Ovary (tissue), 9 donors: ENCODE data around the gene GOLGA6A. TPM values are rescaled to one million over a fixed set of nuclear protein-coding genes. Genes with fewer than 3 reads are reported as not detected.
"Not testable (repeated sequence)": the region's sequence is repeated elsewhere in the genome, so short reads cannot be mapped to it uniquely, and the experiment has no call there.

Experiments used
- DNase-seq, 5 donors: peaks; one replicate each; pipeline ENCODE4 v3.0.0-alpha.2; 2019 to 2020
- H3K27ac ChIP-seq, 2 donors: fragments of 200-600 bp; one replicate each; pipeline versions ENCODE4 v1.5.1 to v1.8.0; 2019 to 2022
- H3K27me3 ChIP-seq: fragments of 200-600 bp; one replicate; pipeline ENCODE4 v1.8.0; 2022
- H3K36me3 ChIP-seq: fragments of 200-600 bp; sonication (generic); one replicate; pipeline ENCODE4 v1.5.1; 2019
- H3K4me1 ChIP-seq: one replicate; pipeline ENCODE4 v1.8.1; 2013; ENCODE audit warnings: mild to moderate bottlenecking, moderate library complexity; ENCODE audit not compliant: insufficient read depth
- H3K4me3 ChIP-seq: fragments of 200-600 bp; sonication (generic); one replicate; pipeline ENCODE4 v1.5.1; 2017
- H3K9me3 ChIP-seq, 2 donors: fragments of 200-600 bp in 1 of 2; sonication (generic) in 1 of 2; one replicate each; pipeline versions ENCODE4 v1.5.1 to v1.8.1; 2013 to 2019; ENCODE audit warnings: mild to moderate bottlenecking in 1 of 2, moderate library complexity in 1 of 2
- EP300 ChIP-seq: sonication (generic); formaldehyde crosslinking; IDR thresholded peaks from one replicate; pipeline ENCODE4 v1.6.1; 2017; ENCODE audit warnings: antibody characterized with exemption
- POLR2A ChIP-seq: fragments of 450-650 bp; IDR thresholded peaks from one replicate; pipeline ENCODE4 v1.6.1; 2017; ENCODE audit warnings: antibody characterized with exemption, mild to moderate bottlenecking, moderate library complexity
- WGBS, 3 donors: extraction: QIAGEN DNeasy Blood & Tissue Kit in 1 of 3; methylation state at CpG; one replicate each; pipeline versions ENCODE4 v1.1.5 to v1.1.7; 2013 to 2017; 5-methylcytosine and 5-hydroxymethylcytosine counted together
- intact Hi-C, 4 donors: fragments of 100-400 bp; cut with DNase I; formaldehyde crosslinking; loops; one replicate each; pipeline versions ENCODE4 v1.11.0 to v1.15.1; 2022 to 2023
- polyA plus RNA-seq, 2 donors: library from polyadenylated mRNA; stranded (reverse); fragments of 200-250 nt in 1 of 2; fragments of 350-450 nt in 1 of 2; fragmentation: Illumina TruSeq in 1 of 2; extraction: RNeasy Lipid Tissue Mini Kit (QIAGEN cat#74804) in 1 of 2; gene quantifications; one replicate each; pipeline ENCODE4 v1.2.3, GENCODE V29; 2013 to 2014
- total RNA-seq, 7 donors: library from RNA; depleted of rRNA in 2 of 7; stranded (reverse); fragments of >200 nt in 2 of 7; fragmentation: NEBNext Ultra II Directional in 3 of 7; extraction: Animal tissue kit (Norgen Biotek cat#: 25700) in 3 of 7; gene quantifications; one replicate each; pipeline versions ENCODE4 v1.1.0 to v1.2.4, GENCODE V29; 2016 to 2023
- TF ChIP-seq, protein P1 (sequence below), 3 donors: fragments of 450-650 bp in 2 of 3; fragments of 200-600 bp in 1 of 3; IDR thresholded peaks; one replicate each; pipeline versions ENCODE4 v1.5.1 to v1.8.0; 2016 to 2022; ENCODE audit warnings: antibody characterized with exemption in 3 of 3, mild to moderate bottlenecking in 1 of 3
- donor health status: DM: no; HTN: no; CAD: no; lungs with moderate emphysema.
- donor health status: DM: no; HTN: no; CAD: no.
- donor health status: Bipolar disorder and iron deficiency.
- donor health status: DM: yes; HTN: yes; CAD: no.
- donor health status: DM: no; HTN: no; CAD: no.
- donor health status: DM: yes; HTN: yes; CAD: no.

GOLGA6A gene
- total and polyA plus RNA-seq, 9 donors = 0.04 to 0.48 (median 0.37) TPM; not detected in 6

DNA sequence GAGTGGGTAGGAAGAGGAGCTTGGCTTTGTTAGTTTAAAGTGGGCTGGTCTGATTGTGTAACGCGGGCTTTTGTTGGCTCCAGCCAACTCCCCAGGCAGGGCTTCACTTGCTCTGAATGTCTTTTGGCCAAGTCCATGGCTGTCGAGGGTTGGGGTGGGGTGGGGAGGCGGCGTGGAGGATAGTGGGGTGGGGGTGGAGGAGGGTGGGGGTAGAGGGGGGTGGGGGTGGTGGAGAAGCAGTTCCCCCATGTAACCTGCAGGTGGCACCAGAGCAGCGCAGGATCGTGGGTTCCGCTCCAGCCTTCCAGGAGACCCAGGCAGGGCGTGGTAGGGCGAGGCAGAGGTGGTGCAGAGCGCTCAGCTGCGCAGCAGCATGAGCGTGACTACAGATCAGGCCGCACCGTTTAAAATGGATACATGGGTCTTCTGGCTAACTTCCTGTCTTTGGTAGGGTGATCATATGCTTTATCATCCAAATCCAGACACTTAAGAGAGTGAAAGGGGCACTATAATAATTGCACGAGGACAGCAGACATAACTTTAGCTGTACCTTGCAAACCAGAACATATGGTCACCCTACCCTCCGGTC is 28.3 kb downstream of the GOLGA6A start:
- WGBS, 3 donors = 2 to 9% (median 3%) methylated on average over 17 of the region's 17 CpGs
- H3K27me3 ChIP-seq = no peaks in the 10 kb centered on the region
- no peak for TF ChIP-seq POLR2A
- TF ChIP-seq, protein P1, sequence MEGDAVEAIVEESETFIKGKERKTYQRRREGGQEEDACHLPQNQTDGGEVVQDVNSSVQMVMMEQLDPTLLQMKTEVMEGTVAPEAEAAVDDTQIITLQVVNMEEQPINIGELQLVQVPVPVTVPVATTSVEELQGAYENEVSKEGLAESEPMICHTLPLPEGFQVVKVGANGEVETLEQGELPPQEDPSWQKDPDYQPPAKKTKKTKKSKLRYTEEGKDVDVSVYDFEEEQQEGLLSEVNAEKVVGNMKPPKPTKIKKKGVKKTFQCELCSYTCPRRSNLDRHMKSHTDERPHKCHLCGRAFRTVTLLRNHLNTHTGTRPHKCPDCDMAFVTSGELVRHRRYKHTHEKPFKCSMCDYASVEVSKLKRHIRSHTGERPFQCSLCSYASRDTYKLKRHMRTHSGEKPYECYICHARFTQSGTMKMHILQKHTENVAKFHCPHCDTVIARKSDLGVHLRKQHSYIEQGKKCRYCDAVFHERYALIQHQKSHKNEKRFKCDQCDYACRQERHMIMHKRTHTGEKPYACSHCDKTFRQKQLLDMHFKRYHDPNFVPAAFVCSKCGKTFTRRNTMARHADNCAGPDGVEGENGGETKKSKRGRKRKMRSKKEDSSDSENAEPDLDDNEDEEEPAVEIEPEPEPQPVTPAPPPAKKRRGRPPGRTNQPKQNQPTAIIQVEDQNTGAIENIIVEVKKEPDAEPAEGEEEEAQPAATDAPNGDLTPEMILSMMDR (IDR thresholded peaks at IDR 0.05) = peak in 2 of 3 donors; percentile 18 to 39
- peak; percentile 78 to 85 (median 81) for DNase-seq
- H3K9me3 ChIP-seq = no peaks in the 10 kb centered on the region
- intact Hi-C loops = loop anchor here in 2 of 4 donors (5.0 to 10.0 kb wide), 3 partner anchors 71 to 268 kb away; no protein-coding TSS in a partner anchor
- peaks cover 17% of the 10 kb centered on the region for H3K4me1 ChIP-seq
- no peaks in the 10 kb centered on the region for H3K36me3 ChIP-seq
- no peak overlapping the region for H3K27ac ChIP-seq
- H3K4me3 ChIP-seq = no peak overlapping the region

DNA sequence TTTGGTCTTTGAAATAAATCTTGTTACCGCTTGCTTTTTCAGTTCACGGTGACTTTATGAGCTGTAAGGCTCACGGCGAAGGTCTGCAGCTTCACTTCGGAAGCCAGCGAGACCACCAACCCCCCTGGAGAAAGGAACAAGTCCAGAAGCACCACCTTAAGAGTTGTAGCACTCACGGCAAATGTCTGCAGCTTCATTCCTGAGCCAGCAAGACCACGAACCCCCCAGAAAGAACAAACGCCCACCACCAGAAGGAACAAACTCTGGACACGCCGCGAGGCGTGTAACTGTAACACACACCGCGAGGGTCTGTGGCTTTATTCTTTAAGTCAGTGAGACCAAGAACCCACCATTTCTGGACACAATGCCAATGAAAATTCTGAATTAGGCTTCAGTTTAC is 28.8 kb downstream of the GOLGA6A start:
- Histone ChIP-seq H3K4me1 (peaks cover 17% of the 10 kb centered on the region), H3K27ac (no peak overlapping the region), H3K36me3 (no peaks in the 10 kb centered on the region), H3K27me3 (no peaks in the 10 kb centered on the region), H3K4me3 (no peak overlapping the region), H3K9me3 (no peaks in the 10 kb centered on the region)
- no peak for DNase-seq
- TF ChIP-seq EP300 = no peak
- TF ChIP-seq POLR2A = no peak
- TF ChIP-seq, protein P1 (IDR thresholded peaks at IDR 0.05) = no peak
- WGBS, 3 donors = 63 to 75% (median 68%) methylated on average over 15 of the region's 15 CpGs
- intact Hi-C loops = loop anchor here in 2 of 4 donors (5.0 to 10.0 kb wide), 3 partner anchors 71 to 269 kb away; no protein-coding TSS in a partner anchor

DNA sequence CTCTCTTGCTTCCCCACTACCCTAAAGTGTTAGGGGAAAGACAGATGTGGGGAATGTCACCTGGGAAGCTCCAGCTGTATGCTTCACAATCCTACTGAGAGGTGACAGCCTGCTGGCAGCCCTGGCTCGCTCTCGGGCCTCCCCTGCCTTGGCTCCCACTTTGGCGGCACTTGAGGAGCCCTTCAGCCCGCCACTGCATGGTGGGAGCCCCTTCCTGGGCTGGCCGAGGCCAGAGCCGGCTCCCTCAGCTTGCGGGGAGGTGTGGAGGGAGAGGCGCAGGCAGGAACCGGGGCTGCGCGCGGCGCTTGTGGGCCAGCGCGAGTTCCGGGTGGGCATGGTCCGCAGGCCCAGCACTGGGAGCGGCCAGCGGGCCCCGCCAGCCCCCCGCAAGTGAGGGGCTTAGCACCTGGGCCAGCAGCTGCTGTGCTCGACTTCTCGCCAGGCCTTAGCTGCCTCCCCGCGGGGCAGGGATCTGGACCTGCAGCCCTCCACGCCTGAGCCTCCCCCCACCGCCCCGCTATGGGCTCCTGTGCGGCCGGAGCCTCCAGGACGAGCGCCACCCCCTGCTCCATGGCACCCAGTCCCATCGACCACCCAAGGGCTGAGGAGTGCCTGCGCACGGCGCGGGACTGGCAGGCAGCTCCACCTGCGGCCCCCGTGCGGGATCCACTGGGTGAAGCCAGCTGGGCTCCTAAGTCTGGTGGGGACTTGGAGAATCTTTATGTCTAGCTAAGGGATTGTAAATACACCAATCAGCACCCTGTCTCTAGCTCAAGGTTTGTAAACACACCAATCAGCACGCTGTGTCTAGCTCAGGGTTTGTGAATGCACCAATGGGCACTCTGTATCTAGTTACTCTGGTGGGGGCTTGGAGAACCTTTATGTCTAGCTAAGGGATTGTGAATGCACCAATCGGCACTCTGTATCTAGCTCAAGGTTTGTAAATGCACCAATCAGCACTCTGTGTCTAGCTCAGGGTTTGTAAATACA is 29.8 kb downstream of the GOLGA6A start:
- peaks cover 19% of the 10 kb centered on the region for H3K4me1 ChIP-seq
- not testable (repeated sequence) for H3K36me3 ChIP-seq, H3K27ac ChIP-seq, H3K4me3 ChIP-seq, DNase-seq, H3K27me3 ChIP-seq, H3K9me3 ChIP-seq
- intact Hi-C loops = loop anchor here in 2 of 4 donors (5.0 to 10.0 kb wide), 3 partner anchors 72 to 270 kb away; no protein-coding TSS in a partner anchor
- WGBS, 3 donors = 89 to 94% (median 91%) methylated on average over 42 of the region's 42 CpGs

DNA sequence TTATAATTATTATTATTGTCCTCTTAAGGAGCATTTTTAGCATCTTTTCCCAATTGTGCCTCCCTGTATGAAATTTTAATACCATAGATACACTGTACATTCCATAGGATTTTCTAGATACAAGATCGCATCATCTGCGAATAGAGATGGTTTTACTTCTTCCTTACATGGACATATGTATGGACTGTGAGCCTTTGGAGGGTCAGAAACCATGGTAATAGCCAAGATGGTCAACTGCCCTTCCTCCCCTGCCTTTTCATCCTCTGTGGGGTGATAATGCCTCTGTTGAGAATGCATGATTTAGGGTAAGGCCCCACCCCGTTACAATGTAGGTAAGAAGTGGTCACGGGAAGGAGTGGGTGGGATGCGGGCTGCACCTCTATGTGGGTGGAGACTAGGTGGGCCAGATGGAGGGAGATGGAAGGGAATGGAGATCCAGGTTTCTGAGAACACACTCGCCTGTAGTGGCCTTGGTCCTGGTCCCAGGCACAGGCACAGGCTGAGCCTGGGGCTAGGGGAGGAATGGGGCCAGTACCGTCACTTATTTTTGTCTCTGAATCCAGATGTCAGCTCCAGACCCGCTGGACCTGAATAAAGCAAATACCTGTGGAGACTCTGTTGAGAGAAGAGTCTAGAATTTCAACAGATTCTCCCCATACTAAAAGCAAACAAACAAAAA is 31.7 kb downstream of the GOLGA6A start:
- intact Hi-C loops = loop anchor here in 2 of 4 donors (5.0 to 10.0 kb wide), 3 partner anchors 74 to 272 kb away; no protein-coding TSS in a partner anchor
- Histone ChIP-seq H3K36me3 (no peaks in the 10 kb centered on the region), H3K9me3 (no peaks in the 10 kb centered on the region), H3K27me3 (no peaks in the 10 kb centered on the region), H3K4me1 (peaks cover 19% of the 10 kb centered on the region), H3K27ac (peak overlapping the region in 1 of 2 donors; percentile 37), H3K4me3 (no peak overlapping the region)
- 43 to 50% (median 50%) methylated on average over 8 of the region's 8 CpGs for WGBS, 3 donors
- no peak for DNase-seq
- TF ChIP-seq EP300 = no peak
- no peak for TF ChIP-seq POLR2A
- TF ChIP-seq, protein P1 (IDR thresholded peaks at IDR 0.05) = no peak
